ENCODE measurements around the gene PDE3A.
"Not testable (repeated sequence)": the region's sequence is repeated elsewhere in the genome, so short reads cannot be mapped to it uniquely, and the experiment has no call there.

Gene PDE3A

DNA sequence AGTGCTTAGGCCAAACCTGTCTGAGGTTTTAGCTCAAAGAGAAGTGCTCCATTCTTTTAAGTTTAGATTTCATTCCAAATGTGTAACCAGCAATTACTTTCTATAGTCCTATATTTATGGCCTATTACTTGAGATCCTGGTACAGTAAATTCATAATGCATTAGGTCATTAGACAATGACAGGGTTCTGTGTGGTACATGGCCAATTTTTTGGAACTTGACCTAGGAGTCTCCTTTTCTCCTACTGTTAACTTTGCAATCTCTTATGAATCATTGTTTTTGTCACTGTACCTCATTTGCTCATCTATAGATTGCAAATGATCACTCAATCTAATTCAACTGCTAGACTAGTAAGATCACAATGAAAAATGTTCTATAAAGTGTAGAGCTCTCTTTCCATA, 136.7 kb downstream of the PDE3A start:
- DNase-seq: no peak

DNA sequence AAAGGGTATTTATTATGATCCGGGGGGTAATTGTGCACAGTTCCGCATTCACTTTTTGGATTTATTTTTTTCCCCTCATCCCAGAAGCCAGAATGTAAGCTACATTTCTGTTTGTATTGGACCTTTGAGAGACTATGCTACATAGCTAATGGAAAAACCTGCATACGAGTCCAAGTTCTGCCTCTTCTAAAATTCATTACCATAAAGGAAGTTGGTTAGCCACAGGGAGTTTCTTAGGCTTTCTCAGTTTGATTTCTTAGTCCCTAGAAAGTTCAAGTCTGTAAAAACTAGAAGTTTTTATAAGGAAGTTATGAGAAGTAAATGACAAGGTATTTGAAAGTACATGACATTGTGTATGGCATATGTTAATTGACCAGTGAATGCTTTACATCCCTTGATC, 138.7 kb downstream of the PDE3A start:
- no peak for DNase-seq

- no peak for DNase-seq
Measured at GRCh38 chr12:20507711-20508110, 139.4 kb downstream of the PDE3A start.

- DNase-seq: no peak
Measured at GRCh38 chr12:20508359-20508758, 140.0 kb downstream of the PDE3A start.

DNA sequence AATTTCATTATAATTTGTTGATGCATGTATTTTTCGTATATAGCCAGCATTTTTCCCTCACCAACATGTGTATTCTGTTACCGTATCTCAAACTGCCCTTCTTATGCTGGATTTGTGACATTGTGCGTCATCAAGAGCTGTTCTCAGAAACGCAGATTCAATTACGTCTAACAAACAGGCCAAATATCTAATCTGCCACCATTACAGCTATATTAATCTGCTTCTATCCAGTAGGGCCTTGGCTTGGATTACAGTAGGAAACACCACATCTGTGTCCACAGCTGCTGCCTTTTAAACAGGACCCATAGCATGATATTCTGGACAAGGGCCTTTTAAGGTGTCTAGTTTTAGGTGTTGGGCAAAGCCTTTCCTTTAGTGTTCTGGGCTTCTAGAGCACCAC, 140.6 kb downstream of the PDE3A start:
- DNase-seq: no peak

GRCh38 chr12:20510811-20511210, 142.5 kb downstream of the PDE3A start:
- no peak for DNase-seq

- DNase-seq: no peak
Measured at GRCh38 chr12:20513189-20513588, 144.9 kb downstream of the PDE3A start.

- DNase-seq: no peak
Measured at GRCh38 chr12:20514598-20514997, 146.3 kb downstream of the PDE3A start.

GRCh38 chr12:20520532-20520931, 152.2 kb downstream of the PDE3A start:
- DNase-seq: no peak

GRCh38 chr12:20523658-20524057, 155.3 kb downstream of the PDE3A start:
- DNase-seq: no peak

- no peak for DNase-seq
Measured at GRCh38 chr12:20524113-20524512, 155.8 kb downstream of the PDE3A start.

GRCh38 chr12:20525064-20525610, 156.8 kb downstream of the PDE3A start:
- DNase-seq: no peak

DNA sequence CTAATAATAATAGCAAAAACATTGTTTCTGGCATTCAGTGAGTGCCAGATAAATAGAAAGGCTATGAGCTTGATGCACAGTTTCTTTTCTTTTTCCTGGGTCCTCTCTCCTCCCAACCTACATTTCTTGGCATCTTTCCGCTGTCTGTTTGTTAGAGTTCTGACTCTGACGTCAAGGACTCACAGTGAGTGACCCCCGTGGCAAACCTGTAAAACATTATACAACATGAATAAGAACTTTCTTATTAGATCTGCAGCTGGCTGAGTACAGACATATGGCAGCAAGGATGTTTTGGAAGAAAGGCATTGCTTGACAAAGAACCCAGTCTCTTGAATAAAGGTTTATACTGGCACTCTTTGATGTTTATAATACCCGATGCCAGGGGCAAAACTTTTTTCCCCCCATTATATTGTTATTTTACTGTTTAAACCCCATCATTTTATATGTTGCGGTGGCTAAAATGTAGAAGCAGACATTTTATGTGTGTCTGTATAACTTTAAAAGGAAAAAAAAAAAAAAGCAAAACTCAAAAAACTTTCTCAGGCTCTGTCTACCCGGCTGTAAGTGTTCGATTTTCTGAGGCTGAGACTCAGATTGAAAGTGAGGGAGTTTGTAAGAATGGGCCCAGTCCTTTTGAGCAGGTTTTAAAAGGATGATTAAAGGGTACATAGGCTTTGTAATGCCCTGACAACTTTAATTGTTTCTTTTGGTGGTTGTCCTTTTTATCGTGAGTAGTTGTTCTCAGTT, 159.3 kb downstream of the PDE3A start:
- DNase-seq: no peak

GRCh38 chr12:20528208-20528607, 159.9 kb downstream of the PDE3A start:
- no peak for DNase-seq

GRCh38 chr12:20546267-20546666, 177.9 kb downstream of the PDE3A start:
- no peak for DNase-seq

DNA sequence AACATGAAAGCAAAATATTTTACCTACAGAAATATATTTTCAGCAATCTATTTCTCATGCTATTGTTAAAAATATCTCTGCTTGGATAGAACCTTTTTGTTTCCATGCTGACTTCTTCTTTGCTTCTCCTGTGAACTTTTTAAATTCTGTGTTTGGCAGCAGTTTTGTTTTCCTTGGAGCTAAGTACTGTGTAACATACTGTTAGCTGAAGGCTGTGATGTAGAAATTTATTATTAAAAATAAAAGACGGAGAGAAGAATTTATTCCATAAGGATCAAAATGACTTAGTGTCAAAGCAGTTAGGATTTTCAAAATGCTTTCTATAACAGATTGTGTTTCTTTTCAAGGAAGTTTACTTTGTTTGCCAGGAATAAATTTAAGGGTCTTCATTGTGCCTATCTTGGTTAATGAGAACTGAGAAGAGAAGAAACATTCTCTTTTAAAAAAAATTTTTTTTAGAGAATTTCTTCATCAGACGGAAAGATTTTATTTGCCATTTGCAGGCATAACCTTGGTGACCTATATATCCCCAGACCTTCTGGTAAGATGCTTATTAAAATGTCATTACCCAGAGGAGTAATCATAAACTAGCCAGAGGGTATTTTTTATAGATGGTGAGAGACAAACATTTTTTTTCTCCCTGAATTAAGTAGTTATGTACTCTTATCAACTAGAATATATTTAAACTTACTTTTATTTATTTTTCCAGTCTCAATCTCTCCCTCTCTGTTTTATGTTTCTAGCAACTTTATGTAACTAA, 179.7 kb downstream of the PDE3A start:
- DNase-seq: no peak

DNA sequence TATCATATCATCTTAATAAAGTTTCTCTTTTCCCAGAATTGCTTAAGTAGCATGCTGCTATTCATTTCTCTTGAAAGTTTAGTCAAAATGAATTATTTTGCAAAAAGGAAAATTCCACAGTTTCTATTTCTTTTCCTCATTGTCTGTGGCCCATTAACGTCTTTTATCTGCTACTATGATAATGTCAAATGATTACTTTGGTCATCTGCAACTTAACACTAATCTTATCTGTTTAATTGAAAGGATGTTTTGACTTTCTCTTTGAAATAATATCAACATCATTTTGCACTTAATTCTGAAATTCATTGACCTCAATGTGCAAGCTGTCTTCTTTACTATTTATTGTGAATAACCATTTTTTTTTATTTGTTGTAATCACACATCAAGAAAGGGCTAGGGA, 180.3 kb downstream of the PDE3A start:
- DNase-seq: no peak

DNA sequence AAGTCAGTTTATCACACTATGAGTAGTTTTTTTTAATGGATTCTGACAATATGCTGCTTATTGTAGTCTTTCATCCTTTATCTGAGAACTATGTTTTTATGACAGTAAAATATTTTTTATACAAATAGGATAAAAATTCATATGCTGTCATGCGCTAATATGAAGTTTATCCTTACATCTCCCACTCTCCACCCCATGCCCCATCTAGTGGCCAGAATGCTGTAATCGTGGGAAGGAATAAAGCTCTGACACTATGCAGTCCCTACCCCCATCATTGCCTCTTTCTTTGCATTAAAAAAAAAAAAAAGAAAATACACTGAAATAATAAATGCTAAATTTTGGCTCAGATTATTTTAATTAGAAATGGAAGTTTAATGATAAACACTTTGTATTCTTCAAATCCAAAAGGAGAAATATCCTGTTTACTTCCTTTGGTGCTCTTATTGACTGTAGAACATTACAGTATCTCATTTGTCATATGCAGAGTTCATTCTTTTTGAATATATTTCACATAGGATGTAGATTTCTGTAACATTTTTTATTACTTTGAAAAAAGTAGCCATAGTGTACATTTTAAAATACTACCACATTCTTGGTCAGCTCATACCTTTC, 180.9 kb downstream of the PDE3A start:
- DNase-seq: no peak

- DNase-seq: not testable (repeated sequence)
Measured at GRCh38 chr12:20551742-20552442, 183.6 kb downstream of the PDE3A start.

DNA sequence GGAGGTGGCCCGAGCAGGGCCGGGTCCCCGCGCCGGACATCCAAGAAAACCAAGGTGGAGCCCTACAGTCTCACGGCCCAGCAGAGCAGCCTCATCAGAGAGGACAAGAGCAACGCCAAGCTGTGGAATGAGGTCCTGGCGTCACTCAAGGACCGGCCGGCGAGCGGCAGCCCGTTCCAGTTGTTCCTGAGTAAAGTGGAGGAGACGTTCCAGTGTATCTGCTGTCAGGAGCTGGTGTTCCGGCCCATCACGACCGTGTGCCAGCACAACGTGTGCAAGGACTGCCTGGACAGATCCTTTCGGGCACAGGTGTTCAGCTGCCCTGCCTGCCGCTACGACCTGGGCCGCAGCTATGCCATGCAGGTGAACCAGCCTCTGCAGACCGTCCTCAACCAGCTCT, 184.2 kb downstream of the PDE3A start:
- not testable (repeated sequence) for DNase-seq

DNA sequence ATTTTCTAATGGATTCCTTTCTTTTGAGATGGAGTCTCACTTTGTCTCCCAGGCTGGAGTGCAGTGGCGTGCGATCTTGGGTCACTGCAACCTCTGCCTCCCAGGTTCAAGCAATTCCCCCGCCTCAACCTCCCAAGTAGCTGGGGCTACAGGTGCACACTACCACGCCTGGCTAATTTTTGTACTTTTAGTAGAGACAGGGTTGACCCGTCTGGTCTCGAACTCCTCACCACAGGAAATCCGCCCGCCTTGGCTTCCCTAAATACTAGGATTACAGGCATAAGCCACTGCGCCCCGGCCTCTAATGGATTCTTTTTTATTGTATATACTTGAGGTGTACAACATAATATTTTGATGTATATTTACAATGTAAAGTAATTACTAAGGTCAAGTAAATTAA, 186.7 kb downstream of the PDE3A start:
- no peak for DNase-seq

GRCh38 chr12:20555771-20556170, 187.4 kb downstream of the PDE3A start:
- DNase-seq: no peak

GRCh38 chr12:20557096-20557495, 188.8 kb downstream of the PDE3A start:
- no peak for DNase-seq

Data from NCI-H226 (cell line).